A673 (cell line): Measurements from ENCODE around the gene CTNNA3.

Experiments
- EZH2 ChIP-seq: fragments of 200-600 bp; sonication (generic); IDR thresholded peaks from 2 replicates; pipeline ENCODE4 v1.6.1; 2017; ENCODE audit warnings: borderline replicate concordance, low read depth, mild to moderate bottlenecking, mixed read lengths, antibody characterized with exemption, low read length; ENCODE audit not compliant: poor library complexity, severe bottlenecking
- TF ChIP-seq, protein P1 (sequence below): fragments of 300-800, 200-600 bp; sonication (generic); conservative IDR thresholded peaks from 2 replicates; pipeline ENCODE4 v1.5.1; 2017; ENCODE audit warnings: low read depth, mild to moderate bottlenecking, antibody characterized with exemption, low read length, moderate library complexity, mixed read lengths

DNA sequence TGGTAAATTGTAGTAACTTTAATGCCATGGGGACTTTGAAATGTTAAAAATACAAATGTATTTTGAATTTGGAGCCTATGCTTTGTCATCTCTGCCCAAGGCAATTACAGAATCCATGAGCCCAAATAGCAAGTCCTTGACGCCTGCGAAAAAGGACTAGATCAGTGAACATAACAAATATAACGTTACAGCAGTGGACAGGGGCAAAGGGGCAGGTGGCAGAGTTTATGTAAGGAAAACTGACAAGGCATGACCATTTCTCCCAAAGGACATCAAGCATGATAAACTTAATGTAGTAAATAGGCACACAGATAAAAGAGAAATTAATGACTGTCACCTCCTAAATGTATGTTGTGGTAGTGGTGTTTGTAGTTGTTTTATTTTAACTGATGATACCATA, 473.1 kb downstream of the CTNNA3 start:
- TF ChIP-seq, protein P1, sequence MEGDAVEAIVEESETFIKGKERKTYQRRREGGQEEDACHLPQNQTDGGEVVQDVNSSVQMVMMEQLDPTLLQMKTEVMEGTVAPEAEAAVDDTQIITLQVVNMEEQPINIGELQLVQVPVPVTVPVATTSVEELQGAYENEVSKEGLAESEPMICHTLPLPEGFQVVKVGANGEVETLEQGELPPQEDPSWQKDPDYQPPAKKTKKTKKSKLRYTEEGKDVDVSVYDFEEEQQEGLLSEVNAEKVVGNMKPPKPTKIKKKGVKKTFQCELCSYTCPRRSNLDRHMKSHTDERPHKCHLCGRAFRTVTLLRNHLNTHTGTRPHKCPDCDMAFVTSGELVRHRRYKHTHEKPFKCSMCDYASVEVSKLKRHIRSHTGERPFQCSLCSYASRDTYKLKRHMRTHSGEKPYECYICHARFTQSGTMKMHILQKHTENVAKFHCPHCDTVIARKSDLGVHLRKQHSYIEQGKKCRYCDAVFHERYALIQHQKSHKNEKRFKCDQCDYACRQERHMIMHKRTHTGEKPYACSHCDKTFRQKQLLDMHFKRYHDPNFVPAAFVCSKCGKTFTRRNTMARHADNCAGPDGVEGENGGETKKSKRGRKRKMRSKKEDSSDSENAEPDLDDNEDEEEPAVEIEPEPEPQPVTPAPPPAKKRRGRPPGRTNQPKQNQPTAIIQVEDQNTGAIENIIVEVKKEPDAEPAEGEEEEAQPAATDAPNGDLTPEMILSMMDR: no peak
- TF ChIP-seq EZH2: no peak
